ENCODE data around the gene LGALS3BP.

- TF ChIP-seq CTCF (IDR thresholded peaks at IDR 0.05) (no peak), POLR2A (IDR thresholded peaks at IDR 0.05) (no peak)
These were observed 5.7 kb upstream of the LGALS3BP start for GRCh38 chr17:78985395-78985794.

Data from body of pancreas (tissue), 4 donors.